HG02884 (cell line): Measurements from ENCODE around the gene SCAMP2.

Experiments
- ATAC-seq: cut with Tn5 transposase; IDR thresholded peaks from one replicate; pipeline ENCODE4 v1.9.1; 2021; ENCODE audit warnings: mild to moderate bottlenecking, moderate library complexity; ENCODE audit not compliant: unreplicated experiment

The SCAMP2 gene

GRCh38 chr15:74840851-74841775, 32.1 kb downstream of the SCAMP2 start:
- ATAC-seq = no peak

GRCh38 chr15:74839526-74840395, 33.4 kb downstream of the SCAMP2 start:
- ATAC-seq = no peak

DNA sequence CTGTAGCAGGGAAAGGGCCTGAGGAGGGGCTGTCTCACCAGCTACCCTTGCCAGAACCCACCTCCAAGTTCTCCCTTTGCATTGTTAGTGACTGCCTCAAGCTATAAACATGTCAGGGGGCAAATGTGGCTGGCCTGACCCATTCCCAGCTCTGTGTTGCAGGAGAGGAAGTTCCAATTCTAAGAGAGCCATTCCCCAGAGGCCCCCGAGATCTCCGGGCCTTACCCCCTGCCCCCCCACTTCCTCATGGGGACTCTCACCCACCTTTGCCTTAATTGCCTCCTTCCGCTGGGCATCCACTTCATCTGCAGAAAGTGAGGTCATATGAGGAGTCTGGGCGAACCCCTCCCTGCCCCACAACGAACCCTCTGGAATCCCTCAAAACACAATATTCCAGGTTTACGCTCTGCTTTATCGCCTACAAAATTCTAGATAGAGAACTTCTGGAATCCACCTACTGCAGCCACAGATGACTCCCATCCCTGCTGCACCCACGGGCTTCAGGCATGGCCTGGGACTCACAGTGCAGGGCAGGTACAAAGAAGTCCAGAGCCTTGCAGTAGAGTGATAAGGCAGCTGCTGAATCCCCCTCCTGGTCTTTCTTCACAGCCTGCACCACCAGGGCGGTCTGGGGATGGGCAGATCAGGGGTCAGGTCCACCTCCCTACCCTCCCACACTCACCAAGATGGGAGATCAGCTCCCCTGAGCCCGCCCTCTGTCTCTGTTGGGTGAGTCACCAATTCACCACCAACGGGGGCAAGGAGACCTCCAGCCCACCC, 34.2 kb downstream of the SCAMP2 start:
- no peak for ATAC-seq

GRCh38 chr15:74838137-74838516, 35.0 kb downstream of the SCAMP2 start:
- no peak for ATAC-seq

DNA sequence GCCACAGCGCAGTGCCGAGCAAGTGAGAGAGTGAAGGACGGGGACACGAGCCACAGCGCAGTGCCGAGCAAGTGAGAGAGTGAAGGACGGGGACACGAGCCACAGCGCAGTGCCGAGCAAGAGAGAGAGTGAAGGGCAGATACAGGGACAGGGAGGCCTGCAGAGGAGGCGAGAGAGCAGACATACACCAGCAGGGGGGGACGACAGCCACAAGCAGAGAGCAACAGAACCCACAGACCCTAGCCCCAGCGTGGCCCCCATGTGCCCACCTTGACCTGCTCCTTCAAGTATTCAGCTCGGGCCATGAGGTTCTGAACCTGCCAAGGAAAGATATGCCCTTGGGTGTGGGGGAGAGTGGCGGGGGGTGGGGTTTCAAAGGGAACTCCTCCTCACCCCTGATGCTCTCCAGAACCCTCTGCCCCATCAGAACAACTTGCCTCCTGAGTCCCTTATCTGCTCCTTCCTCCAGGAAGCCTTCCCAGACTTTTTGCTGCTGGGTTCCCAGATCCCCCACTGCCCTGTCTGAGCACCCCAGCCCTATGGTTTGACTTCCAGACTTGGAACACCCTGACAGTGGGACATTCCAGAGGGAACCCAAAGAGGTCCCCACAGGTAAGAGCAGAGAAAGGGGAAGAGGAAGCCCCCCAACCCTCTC, 35.6 kb downstream of the SCAMP2 start:
- no peak for ATAC-seq

GRCh38 chr15:74836846-74837245, 36.3 kb downstream of the SCAMP2 start:
- ATAC-seq = no peak

DNA sequence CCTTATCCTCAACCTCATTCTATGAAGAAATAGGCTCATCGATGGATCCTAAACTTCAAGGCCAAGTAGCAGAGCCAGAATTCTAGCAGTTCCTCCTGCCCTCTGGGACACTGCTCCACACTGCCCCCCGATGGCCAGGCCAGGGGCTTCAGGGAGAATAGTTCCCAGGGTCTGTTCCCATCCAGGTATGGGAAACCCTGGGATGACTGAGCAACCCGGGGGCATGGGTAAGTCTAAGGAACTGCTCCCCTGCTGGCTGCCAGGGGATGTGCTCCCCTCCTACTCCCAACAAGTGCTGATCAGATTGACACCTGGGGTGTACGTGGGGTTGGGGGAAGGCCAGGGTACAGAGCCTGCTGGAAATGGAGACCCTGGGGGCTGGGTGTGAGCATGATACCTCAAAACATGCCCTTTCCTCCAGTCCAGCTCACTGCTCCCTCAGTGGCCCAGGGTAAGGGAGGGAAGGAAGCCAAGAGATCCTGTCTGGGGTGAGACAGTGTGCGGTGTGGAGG, 37.8 kb downstream of the SCAMP2 start:
- ATAC-seq = no peak

GRCh38 chr15:74833376-74834107, 39.6 kb downstream of the SCAMP2 start:
- no peak for ATAC-seq

DNA sequence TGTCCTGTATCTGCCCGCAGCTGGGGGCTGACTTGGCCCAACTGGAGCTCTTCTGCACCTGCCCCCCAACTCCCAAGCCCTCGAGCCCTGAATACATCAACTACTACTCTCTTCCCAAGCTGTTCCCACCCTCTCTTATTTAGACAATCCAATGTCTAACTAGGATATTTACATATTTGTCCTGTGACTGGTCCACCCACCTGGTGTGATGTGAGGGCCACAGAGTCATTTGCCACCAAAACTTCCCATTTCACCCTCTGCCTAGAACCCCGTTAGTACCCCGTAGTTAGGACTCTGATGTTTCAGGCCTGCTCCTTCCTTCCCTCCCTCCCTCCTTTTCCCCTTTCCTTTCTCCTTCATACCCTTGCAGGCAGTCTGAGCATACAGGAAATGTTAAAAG, 40.3 kb downstream of the SCAMP2 start:
- ATAC-seq = no peak

DNA sequence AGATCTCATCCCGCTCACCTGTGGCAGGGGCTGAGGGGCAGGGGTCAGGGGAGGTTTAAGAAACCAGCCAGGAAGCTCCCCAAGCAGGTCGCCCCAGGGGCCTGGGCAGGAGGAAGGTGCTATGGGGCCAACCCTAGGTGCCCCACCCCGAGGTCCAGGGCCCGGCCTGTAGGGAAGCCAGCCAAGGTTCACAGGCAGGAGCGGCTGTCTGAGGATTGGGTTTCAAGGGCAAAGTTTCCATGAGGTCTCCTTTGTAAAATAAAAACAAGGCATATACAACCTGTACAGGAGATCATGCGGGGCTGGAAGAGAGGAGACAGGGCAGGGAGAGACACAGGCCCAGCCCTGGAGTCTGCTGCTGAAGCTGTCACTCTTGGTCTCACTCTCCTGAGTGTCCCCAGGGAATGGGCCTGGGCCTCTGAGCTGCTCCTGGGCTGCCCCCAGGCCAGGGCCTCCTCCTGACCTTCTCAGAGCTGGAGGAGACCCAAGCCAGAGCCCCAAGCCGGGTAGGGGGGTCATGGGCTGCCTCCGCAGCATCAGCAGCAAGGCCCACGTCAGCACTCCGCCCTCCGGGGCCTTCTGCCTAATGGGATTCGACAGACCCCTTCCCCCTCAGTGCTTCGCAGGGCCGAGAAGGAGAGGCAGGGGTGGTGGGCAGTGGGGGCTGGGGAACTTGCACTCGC, 41.2 kb downstream of the SCAMP2 start:
- ATAC-seq = no peak

DNA sequence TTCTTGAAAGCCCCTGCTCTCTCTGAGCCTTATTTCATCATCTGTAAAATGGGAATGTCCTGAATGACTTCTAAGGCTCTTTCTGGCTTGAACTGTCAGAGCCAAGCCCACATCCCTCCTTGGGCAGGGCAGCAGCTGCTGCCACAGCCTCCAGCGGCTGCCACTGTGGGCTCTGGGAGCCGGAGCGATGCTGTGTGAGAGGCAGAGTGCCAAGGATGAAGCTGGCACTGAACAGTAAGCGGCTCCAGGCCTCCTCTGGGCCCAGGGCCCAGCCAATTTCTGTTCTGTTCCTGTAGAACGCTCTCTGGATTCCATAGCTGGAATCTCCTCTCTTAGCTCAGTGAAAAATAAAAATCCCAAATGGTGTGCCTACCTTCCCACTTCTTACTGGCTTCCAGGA, 42.3 kb downstream of the SCAMP2 start:
- no peak for ATAC-seq

DNA sequence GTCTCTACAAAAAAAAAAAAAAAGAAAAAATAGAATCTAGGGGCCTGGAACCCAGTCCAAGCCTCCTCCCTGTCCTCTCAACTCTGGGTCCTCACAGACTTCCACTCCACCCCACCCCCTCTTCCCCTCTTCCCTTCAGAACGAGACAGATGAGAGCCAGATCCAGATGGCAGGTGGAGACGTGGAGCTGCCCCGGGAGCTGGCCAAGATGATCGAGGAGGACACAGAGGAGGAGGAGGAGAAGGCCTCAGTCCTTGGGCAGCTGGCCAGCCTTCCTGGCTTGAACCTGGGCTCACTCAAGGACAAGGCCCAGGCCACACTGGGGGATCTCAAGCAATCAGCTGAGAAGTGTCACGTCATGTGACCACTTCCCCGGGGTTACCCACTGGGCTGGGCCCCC, 43.2 kb downstream of the SCAMP2 start:
- no peak for ATAC-seq

DNA sequence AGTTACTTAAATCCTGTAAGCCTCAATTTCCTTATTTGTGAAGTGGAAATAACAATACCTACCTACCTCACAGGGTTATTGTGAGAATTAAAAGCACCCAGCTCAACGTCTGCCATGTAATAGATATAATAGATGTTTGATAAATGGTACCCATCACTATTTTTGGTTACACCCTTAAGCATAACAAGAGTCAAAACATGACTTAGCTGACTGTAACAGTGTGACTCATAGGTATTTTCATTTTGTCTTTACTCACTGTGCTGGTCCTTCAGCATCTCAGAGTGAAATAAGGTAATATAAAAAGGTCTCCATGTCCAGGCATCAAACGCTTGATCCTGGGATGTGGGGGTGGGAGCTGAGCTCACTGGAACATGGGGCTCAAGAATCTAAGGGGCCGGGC, 43.7 kb downstream of the SCAMP2 start:
- no peak for ATAC-seq

DNA sequence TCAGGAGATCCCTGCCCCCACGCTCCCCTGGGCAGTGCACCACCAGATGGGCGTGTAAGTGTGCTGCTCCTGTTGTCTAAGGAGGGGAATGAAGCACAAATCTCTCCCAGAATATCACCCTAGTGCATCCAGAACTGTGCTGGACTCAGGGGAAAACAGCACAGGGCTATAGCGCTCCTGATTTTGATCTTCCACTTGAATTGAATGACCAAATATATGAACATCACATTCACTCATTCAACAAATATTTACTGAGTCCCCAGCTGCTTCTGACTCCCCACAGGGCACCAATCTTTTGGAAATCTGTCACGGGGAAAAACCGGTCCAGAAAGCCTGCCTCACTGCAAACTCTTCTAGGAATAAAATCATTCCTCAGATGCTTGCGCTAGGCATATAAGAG, 44.3 kb downstream of the SCAMP2 start:
- ATAC-seq = no peak

- no peak for ATAC-seq
Observed at GRCh38 chr15:74827614-74828013, 45.6 kb downstream of the SCAMP2 start.

DNA sequence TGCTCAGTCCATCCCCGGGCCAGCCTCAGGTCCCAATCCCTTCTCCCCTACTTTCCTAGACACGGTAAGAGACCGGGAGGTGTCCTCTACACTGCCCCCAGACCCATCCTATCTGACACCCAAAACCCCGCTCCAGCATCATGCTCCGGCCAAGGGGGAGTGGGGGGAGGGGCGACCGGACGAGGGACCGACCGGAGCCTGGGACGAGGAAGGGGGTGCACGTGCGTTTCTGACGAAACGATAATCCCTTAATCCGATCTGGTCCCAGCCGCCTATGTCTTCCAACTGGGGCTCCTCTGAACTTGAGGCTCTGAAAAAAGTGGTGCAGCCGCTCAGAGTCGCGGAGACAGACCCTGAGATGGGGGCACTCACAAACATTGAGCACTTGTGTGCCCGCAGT, 46.2 kb downstream of the SCAMP2 start:
- no peak for ATAC-seq

GRCh38 chr15:74826364-74826819, 46.8 kb downstream of the SCAMP2 start, which contains the start of gene CPLX3:
Gene CPLX3, plus strand, starts transcription at chr15:74826627. Its CDS starts 77 bp downstream, at chr15:74826704.
- no peak for ATAC-seq

DNA sequence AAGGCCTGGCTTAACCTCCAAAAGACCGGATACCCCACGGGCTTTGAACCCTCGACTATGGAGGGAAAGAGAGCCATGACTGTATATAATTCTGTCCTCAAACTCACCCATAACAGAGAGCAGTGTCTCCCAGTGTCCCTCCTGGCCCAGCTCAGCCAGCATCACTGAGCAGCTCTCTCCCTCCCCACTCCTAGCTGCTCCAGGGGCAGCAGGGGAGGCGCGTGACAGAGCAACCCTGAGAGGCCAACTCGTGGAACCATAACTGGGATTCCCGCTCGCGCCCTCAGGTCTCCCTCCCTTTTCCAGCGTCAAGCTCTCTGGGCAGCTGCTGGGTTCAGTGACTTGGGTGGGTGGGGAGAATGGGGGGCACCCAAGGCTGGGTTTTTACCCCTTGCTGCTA, 47.3 kb downstream of the SCAMP2 start:
- ATAC-seq = no peak

- no peak for ATAC-seq
Observed at GRCh38 chr15:74824976-74825375, 48.2 kb downstream of the SCAMP2 start.
